NCI-H460 (cell line): ENCODE measurements around the gene DELE1. TPM values are rescaled to one million over a fixed set of nuclear protein-coding genes. Genes with fewer than 3 reads are reported as not detected.

Experiments used
- DNase-seq: peaks from one replicate; pipeline ENCODE4 v3.0.0-alpha.2; 2016; ENCODE audit warnings: low read depth; ENCODE audit errors: extremely low read depth
- total RNA-seq: library from RNA; depleted of rRNA; stranded (reverse); fragments of >200 nt; shearing (Covaris generic); gene quantifications from 2 replicates; pipeline ENCODE4 v1.2.3, GENCODE V29; 2014

DELE1 gene
- total RNA-seq, 1 experiment from 2014 or later, result 78.5 TPM

GRCh38 chr5:141950207-141951005, 26.7 kb downstream of the DELE1 start:
- no peak for DNase-seq

- DNase-seq, result no peak
Observed at GRCh38 chr5:141951332-141951781, 27.7 kb downstream of the DELE1 start.

- DNase-seq, result no peak
Observed at GRCh38 chr5:141952020-141952419, 28.3 kb downstream of the DELE1 start.

GRCh38 chr5:141954194-141954593, 30.5 kb downstream of the DELE1 start:
- DNase-seq, result no peak

GRCh38 chr5:141957367-141957996, 33.8 kb downstream of the DELE1 start:
- no peak for DNase-seq

GRCh38 chr5:141958113-141958512, 34.4 kb downstream of the DELE1 start, which contains the start of gene PCDH12:
TSS of gene PCDH12 (minus strand) at chr5:141958202. CDS start at chr5:141957851, 351 bp downstream.
- DNase-seq, result no peak

- peak; percentile 14 for DNase-seq
Observed at GRCh38 chr5:141958546-141959172, 35.0 kb downstream of the DELE1 start.

- DNase-seq, result no peak
Observed at GRCh38 chr5:141960018-141960417, 36.3 kb downstream of the DELE1 start.

GRCh38 chr5:141960449-141961323, 37.0 kb downstream of the DELE1 start:
- DNase-seq, result peak; percentile 87

- DNase-seq, result no peak
Observed at GRCh38 chr5:141961466-141961865, 37.8 kb downstream of the DELE1 start.

GRCh38 chr5:141963701-141964100, 40.0 kb downstream of the DELE1 start:
- DNase-seq, result no peak

GRCh38 chr5:141965071-141965470, 41.4 kb downstream of the DELE1 start:
- DNase-seq, result no peak

- no peak for DNase-seq
Observed at GRCh38 chr5:141966275-141966962, 42.7 kb downstream of the DELE1 start.

- no peak for DNase-seq
Observed at GRCh38 chr5:141966963-141967333, 43.3 kb downstream of the DELE1 start.

GRCh38 chr5:141968914-141969608, 45.4 kb downstream of the DELE1 start, which contains the start of gene RNF14:
TSS of gene RNF14 (plus strand) at chr5:141969105. CDS start at chr5:141973589, 4,484 bp downstream.
- DNase-seq, result peak; percentile 91

GRCh38 chr5:141969783-141970771, 46.4 kb downstream of the DELE1 start:
- peak; percentile 15 for DNase-seq

- no peak for DNase-seq
Observed at GRCh38 chr5:141973871-141974595, 50.4 kb downstream of the DELE1 start.
